C4-2B (cell line): ENCODE results near the gene FHIT.
"Not testable (repeated sequence)": the region's sequence is repeated elsewhere in the genome, so short reads cannot be mapped to it uniquely, and the experiment has no call there.

Experiments
- H3K27ac ChIP-seq: fragments of 450-650 bp; 2 replicates; pipeline ENCODE4 v1.5.1; 2017
- CTCF ChIP-seq: fragments of 450-650 bp; conservative IDR thresholded peaks from 2 replicates; pipeline ENCODE4 v1.5.1; 2017; ENCODE audit warnings: mild to moderate bottlenecking
- ZFX ChIP-seq: fragments of 450-650 bp; IDR thresholded peaks from 2 replicates; pipeline ENCODE4 v1.6.1; 2017

Gene FHIT

GRCh38 chr3:59937201-59937600 is 1314.1 kb downstream of the FHIT start:
- TF ChIP-seq CTCF: no peak
- TF ChIP-seq ZFX: no peak
- H3K27ac ChIP-seq: no peak overlapping the region

GRCh38 chr3:59936472-59936871 is 1314.8 kb downstream of the FHIT start:
- TF ChIP-seq ZFX: no peak
- no peak for TF ChIP-seq CTCF

GRCh38 chr3:59935025-59935424 is 1316.2 kb downstream of the FHIT start:
- TF ChIP-seq CTCF (no peak), ZFX (no peak)
- no peak overlapping the region for H3K27ac ChIP-seq

More at GRCh38 chr3:59936472-59936871, 1314.8 kb downstream of the FHIT start:
- no peak overlapping the region for H3K27ac ChIP-seq

GRCh38 chr3:59934560-59934959 is 1316.7 kb downstream of the FHIT start:
- not testable (repeated sequence) for H3K27ac ChIP-seq

GRCh38 chr3:59930170-59930569 is 1321.1 kb downstream of the FHIT start:
- TF ChIP-seq ZFX: no peak
- TF ChIP-seq CTCF: no peak
- H3K27ac ChIP-seq: no peak overlapping the region

- TF ChIP-seq ZFX: no peak
- TF ChIP-seq CTCF: no peak
- no peak overlapping the region for H3K27ac ChIP-seq
Measured at GRCh38 chr3:59927056-59927455, 1324.2 kb downstream of the FHIT start.

- no peak overlapping the region for H3K27ac ChIP-seq
- no peak for TF ChIP-seq ZFX
- no peak for TF ChIP-seq CTCF
Measured at GRCh38 chr3:59925946-59926345, 1325.3 kb downstream of the FHIT start.

GRCh38 chr3:59922192-59922591 is 1329.1 kb downstream of the FHIT start:
- TF ChIP-seq CTCF (no peak), ZFX (no peak)
- no peak overlapping the region for H3K27ac ChIP-seq
